ENCODE data around the gene LRCOL1. TPM values are rescaled to one million over a fixed set of nuclear protein-coding genes. Genes with fewer than 3 reads are reported as not detected.
A peak's percentile ranks its signal among the peaks of the same experiment; 100 is the strongest.

LRCOL1 gene
- total RNA-seq, 2 donors from 2014 or later, result not detected

DNA sequence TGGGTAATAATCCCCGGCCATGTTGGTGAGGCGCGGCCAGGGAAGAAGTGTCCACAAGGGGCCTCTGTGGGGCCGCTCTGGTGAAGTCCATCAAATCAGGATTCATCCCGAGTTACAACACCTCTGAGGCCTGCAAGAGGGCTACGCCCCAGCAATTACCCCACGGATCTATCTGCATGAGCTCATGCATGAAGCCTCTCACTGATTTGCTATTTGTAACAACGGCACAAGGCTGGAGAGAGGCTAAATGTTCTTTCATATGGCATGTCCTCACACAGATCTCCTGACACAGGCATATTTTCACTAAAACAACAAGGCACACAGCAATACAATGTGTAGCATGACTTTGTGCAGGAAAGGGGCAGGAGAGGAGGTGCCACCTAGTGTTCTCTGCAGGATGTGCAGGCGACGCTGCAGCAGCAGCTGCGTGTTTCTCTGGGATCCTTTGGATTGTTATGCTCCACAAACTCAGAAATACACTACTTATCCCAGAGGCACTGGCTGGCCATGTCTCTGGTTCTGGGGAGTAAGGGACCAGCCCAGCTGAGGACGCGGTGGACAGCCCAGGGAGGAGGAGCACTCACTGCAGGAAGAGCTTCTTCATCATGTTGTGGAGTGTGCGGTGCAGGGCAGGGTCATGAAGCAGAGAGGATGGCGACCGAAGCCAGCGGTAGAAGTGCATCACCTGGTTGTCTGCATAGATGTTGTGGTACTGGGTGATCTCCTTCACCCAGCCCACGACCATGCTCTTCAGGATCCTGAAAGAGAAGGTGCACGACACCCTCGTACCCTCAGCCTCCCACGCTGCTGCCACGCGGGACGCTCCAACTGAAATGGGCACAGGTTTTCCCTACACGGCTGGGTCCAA lies 28.4 kb upstream of the LRCOL1 start:
- no peak overlapping the region for H3K27ac ChIP-seq
- no peak for DNase-seq (ENCODE audit: low spot score)
- no peak overlapping the region for H3K4me3 ChIP-seq
- peaks cover 52% of the 10 kb centered on the region for H3K36me3 ChIP-seq
- H3K27me3 ChIP-seq, result no peaks in the 10 kb centered on the region
- TF ChIP-seq, protein P1, sequence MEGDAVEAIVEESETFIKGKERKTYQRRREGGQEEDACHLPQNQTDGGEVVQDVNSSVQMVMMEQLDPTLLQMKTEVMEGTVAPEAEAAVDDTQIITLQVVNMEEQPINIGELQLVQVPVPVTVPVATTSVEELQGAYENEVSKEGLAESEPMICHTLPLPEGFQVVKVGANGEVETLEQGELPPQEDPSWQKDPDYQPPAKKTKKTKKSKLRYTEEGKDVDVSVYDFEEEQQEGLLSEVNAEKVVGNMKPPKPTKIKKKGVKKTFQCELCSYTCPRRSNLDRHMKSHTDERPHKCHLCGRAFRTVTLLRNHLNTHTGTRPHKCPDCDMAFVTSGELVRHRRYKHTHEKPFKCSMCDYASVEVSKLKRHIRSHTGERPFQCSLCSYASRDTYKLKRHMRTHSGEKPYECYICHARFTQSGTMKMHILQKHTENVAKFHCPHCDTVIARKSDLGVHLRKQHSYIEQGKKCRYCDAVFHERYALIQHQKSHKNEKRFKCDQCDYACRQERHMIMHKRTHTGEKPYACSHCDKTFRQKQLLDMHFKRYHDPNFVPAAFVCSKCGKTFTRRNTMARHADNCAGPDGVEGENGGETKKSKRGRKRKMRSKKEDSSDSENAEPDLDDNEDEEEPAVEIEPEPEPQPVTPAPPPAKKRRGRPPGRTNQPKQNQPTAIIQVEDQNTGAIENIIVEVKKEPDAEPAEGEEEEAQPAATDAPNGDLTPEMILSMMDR (IDR thresholded peaks at IDR 0.05), result peak; percentile 51 to 69
- no peaks in the 10 kb centered on the region for H3K4me1 ChIP-seq
- no peaks in the 10 kb centered on the region for H3K9me3 ChIP-seq

DNA sequence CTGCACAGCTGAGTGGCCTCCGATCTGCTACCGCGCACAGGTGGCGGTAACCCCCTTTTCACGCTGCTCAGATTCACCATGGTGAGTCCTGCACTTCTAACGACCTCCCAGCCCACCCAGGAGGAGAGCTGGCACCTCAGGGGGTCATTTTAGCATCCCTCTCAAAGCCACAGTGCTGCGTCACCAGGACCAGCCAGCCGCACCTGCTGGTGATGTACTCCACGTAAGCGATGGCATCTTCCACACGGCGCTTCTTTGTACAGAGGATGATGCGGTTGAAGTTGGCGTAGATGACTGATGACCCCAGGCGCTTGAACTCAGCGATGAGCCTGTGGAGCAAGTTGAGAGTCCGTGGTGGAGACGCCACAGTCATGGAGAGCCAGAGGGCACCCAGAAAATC lies 27.4 kb upstream of the LRCOL1 start:
- H3K36me3 ChIP-seq, result peaks cover 48% of the 10 kb centered on the region
- H3K4me3 ChIP-seq, result no peak overlapping the region
- no peaks in the 10 kb centered on the region for H3K4me1 ChIP-seq
- TF ChIP-seq, protein P1 (IDR thresholded peaks at IDR 0.05), result no peak
- no peaks in the 10 kb centered on the region for H3K9me3 ChIP-seq
- H3K27ac ChIP-seq, result no peak overlapping the region
- no peaks in the 10 kb centered on the region for H3K27me3 ChIP-seq
- DNase-seq (ENCODE audit: low spot score), result no peak

DNA sequence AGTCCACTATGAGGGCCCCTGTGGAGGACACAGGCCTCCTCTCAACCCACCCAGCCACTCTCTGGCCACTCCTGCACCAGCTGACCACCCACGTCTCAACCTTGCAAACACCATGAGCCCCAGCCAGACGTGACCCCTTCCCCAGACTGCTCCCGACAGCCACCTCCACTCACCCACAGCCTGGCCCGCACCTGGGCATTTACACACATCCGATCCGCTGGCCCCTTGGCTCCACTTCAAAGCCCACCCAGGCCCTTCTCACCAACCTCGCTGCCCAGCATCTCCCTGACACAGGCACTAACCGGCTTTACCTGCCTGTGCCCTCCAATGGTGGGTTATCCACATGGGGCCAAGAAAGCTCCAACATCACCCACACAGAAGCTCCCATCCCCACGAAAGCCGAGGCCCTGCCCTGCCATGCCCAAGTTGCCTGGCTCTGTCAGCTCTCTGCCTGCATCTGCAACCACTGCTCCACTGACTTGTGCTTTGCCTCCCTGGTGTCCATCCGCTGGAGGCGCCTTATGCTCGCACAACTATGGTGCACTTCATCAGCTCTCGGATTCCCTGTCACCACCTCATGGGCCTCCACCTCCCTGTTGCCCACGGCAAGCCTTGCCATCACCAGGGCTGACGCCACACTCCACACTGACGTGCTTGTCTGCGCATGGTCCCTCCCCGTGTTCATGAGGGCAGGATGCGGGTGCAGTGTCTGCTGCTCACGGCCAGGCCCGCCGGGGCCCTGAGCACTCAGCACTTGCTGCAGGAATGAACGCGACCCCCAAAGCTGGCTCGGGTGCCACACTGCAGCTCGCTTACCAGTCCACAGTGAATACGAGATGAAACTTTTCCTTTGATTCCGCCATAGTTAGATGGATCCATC lies 24.9 kb upstream of the LRCOL1 start:
- no peak for DNase-seq (ENCODE audit: low spot score)
- Histone ChIP-seq H3K36me3 (peaks cover 51% of the 10 kb centered on the region), H3K27ac (no peak overlapping the region), H3K9me3 (no peaks in the 10 kb centered on the region), H3K27me3 (no peaks in the 10 kb centered on the region), H3K4me1 (no peaks in the 10 kb centered on the region), H3K4me3 (no peak overlapping the region)
- TF ChIP-seq, protein P1 (IDR thresholded peaks at IDR 0.05), result no peak

DNA sequence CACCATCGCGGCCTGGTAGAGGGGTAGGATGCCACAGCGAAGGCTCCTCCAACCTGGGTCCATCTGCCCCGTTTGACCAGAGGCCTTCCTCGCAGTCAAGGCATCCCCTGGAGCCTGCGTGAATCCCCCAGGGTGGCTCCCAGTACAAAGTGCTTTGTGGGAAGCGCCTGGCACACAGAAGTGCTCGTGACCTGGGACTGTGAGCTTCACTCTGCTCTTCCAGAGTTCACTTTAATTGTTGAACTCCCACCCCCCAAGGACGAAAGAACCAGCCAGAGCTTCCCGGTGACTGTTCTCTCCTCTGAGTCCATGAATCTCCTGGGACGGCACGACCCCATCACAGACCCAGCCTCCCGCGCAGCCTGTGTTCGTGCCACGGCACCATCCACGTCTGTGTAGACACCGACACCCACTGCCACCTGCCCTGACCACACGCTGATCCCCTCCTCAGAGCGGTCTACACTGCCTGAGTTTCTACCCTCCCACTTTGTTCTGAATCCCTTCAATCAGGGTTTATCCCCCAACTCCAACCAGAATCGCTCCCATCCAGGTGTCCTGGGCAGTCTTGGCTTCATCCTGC lies 24.1 kb upstream of the LRCOL1 start:
- TF ChIP-seq, protein P1 (IDR thresholded peaks at IDR 0.05), result no peak
- Histone ChIP-seq H3K4me3 (no peak overlapping the region), H3K36me3 (peaks cover 51% of the 10 kb centered on the region), H3K4me1 (no peaks in the 10 kb centered on the region), H3K9me3 (no peaks in the 10 kb centered on the region), H3K27me3 (no peaks in the 10 kb centered on the region), H3K27ac (no peak overlapping the region)
- DNase-seq (ENCODE audit: low spot score), result no peak

DNA sequence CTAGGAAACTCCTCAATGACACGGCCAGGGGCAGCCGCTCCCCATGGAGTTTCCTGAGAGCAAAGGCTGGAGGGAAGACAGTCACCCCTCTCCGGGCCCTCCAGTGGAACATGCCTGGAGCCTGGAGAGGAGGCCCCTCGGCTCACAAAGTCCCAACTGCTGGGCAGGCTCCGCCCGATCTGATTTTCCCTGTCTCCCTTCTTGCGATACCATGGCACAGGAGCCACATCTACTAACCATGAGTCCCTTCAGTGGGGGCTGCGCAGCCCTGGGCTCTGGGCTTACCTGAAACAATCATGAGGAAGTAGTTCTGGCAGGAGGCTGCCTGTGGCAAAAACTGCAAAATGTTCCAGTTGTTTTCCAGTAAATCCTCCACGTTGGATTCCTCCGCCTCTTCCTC lies 23.5 kb upstream of the LRCOL1 start:
- no peaks in the 10 kb centered on the region for H3K9me3 ChIP-seq
- no peaks in the 10 kb centered on the region for H3K27me3 ChIP-seq
- H3K4me1 ChIP-seq, result no peaks in the 10 kb centered on the region
- no peak overlapping the region for H3K4me3 ChIP-seq
- TF ChIP-seq, protein P1 (IDR thresholded peaks at IDR 0.05), result no peak
- H3K36me3 ChIP-seq, result peaks cover 51% of the 10 kb centered on the region
- DNase-seq (ENCODE audit: low spot score), result no peak
- no peak overlapping the region for H3K27ac ChIP-seq
